ENCODE measurements around the gene LRRC36.

LRRC36 gene, protein sequence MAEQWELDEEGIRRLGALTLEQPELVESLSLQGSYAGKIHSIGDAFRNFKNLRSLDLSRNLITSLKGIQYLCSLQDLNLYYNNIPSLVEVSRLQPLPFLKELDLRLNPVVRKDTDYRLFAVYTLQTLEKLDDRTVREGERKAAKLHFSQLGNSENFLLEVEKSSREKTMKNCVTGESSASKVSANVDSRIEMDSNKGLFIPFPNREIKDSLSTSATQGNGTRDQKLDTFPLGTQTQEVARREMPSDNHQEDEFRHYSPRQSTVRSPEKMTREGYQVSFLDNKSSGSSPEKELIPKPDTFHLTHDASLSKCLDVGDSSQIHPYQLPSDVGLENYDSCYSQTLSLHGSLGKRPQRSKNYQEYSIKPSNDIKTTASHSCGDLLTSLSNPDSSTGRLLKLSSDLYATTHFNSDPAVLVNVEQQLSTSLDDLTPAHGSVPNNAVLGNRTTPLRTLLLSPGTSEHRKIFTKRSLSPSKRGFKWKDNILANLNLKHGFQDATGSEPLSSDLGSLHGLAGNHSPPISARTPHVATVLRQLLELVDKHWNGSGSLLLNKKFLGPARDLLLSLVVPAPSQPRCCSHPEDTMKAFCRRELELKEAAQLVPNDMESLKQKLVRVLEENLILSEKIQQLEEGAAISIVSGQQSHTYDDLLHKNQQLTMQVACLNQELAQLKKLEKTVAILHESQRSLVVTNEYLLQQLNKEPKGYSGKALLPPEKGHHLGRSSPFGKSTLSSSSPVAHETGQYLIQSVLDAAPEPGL

DNA sequence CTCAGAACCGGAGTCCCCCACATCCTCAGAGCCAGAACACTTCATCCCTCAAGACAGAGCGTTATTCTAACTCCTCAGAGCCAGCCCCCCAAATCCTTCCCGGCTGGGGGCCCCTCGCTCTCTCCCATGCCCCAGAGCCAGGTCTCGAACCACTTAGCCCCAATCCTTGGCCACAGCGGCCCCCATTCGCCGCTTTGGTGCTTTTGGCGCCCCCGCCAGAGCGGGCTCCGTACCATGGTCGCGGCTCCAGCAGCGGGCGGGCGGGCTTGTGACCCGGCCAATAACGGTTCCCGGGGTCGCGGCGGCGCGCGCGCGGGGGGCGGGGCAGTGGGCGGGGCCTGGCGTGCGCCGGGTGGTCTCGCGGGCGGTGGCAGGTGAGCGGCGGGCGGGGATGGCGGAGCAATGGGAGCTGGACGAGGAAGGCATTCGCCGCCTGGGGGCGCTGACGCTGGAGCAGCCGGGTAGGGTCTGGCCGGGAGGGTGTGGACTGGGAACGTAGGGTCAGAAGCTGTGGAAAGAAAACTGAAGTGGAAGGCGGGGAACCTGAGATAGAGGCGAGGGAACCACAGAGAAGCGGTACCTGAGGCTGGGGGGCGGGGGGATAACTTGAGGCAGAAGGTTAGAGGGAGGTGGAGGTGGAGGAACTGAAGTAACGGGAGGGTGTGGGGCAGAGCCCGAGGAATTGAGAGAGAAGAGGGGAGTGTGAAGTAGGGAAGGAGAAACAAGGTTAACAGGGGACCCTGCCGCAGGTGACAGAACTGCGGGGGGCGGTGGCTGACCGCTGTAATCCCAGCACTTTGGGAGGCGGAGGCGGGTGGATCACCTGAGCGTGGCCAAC is at the start of gene LRRC36, which contains the start of gene KCTD19:
LRRC36 (plus strand) TSS at position 344 of the 838 bp plus-strand sequence; CDS start at position 392, 48 bp downstream.
KCTD19 (minus strand) TSS at position 270 of the 838 bp plus-strand sequence; CDS start at position 236, 34 bp downstream.
- DNase-seq = peak; percentile 57 to 78

DNA sequence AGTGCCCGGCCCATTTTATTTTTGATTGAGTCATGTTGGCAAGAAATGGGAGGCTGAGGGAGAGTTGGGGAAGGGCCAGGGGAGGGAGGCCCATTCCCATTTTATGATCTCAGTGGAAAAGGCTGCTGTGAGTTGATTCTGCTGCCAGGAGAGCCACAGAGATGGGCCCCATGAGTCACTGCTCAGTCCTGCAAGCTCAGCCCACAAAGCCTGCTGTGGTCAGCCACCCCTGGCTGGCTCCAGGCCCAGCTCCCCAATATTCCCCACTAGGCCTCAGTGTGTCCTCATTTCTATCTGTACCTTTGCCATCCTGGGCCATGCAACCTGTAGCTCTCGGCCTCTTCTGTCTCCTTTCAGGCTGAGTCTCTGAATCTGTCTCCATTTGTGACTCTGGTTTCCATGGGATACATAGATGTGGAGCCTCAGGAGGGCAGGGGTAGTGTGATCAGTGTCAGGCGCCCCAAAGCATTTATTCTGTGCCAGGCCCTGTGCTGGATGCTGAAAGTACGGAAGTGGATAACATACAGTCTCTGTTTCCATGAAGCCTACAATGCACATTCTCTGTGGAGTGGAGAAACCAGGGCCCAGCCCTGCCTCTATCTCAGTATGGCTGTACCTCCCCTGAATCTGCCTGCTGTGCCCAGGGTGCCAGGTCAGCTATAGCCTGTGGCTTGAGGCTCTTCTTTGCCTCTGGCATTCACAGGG is 49.2 kb upstream of the LRRC36 start:
- DNase-seq = peak in 1 of 2 donors; percentile 54

DNA sequence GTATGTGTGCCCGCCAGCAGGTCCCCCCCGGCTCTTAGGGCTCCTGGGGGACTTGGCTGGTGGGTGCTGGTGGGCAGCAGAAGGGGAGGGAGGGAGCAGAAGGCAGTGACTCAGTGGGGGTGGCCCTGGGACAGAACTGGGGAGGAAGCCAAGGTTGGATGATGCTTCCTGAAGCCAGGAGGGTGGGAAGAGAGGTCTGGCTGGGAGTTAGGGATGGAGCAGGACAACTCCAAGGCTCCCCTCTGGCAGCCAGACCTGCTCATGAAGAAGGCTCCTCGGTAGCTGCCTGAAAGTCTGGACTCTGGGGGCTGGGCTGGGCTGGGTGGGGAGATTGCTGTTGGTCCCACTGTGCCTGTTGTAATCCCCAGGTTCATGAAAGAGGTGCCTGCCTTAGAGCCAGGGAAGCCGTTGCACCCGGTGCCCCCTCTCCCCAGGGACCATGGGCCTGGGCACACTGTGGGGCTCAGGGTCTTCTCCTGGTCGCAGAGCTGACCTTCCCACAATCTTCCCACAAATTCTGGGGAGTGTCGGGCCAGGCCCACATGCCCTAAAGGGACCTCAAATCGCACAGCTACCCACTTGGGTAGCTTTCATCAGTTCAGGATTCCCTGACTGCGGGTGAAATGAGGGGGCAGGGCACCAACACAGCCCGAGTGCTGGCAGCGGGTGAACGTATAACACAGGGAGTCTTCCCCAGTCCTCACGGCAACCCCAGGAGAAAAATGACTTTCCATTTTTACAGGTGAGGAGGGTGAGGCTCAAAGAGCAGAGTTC is 48.4 kb upstream of the LRRC36 start:
- DNase-seq = no peak

DNA sequence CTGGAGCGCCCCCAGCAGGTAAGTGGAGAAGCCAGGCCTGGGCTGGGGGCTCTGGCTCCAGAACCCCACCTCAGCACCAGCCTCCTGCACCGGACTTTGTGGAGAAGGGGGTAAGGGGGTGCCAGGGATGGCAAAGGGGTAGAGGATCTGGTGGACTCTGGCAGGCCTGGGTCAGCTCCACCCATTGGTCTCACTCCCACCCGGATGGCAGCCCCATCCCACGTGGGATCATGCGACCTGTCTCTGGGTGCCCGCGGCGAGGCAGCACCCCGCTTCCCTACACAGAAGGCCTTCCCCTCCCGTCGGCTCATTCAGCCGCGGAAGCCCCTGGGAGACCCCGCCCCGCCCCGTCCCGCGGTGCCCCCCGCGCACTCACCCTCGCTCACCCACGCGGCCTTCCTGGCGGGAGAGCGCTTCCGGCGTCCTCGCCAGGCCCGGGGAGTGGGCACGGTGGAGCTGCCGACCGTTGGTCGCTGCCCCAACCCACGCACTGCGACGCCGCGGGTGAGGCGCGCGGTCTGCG is 47.8 kb upstream of the LRRC36 start:
- peak in 1 of 2 donors; percentile 65 for DNase-seq

DNA sequence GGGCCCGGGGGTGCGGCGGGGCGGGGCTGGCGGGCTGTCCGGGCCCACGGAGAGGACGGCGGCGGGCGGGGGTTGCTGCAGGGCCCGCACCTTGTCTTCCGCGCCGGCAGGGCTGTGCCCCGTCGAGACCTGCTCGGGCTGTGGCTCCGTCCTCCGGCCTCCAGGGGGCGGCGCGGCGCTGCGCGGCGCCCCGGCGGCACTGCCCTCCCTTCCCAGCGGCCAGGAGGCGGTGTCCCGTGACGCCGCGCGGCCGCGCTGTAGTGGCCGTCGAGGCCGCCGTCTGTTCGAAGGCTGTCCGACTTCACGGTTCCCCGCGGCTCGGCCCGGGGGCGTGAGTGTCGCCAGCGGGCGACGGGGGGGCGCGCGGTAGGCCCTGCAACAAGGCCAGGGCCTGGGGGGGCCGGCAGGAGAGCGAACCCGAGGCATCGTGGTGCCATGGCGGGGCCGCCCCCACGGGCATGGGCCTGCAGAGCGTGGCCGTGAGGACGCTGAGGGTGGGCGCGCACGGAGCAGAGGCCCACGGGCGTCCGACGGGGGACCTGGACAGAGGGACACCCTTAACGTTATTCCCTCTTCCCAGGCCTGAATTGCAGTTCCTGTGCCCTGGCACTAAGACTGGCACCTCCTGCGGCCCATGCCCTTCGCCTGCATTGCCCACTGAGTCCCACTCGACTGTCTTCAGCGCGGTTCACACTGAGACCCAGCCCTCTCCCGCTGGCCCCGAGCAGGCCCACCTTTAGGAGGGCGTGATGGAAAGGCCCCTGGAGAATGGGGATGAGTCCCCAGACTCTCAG is 47.1 kb upstream of the LRRC36 start, which contains the start of gene PLEKHG4:
PLEKHG4 (plus strand) TSS at position 237 of the 794 bp plus-strand sequence; CDS start at position 750, 513 bp downstream.
- peak; percentile 83 to 85 for DNase-seq

DNA sequence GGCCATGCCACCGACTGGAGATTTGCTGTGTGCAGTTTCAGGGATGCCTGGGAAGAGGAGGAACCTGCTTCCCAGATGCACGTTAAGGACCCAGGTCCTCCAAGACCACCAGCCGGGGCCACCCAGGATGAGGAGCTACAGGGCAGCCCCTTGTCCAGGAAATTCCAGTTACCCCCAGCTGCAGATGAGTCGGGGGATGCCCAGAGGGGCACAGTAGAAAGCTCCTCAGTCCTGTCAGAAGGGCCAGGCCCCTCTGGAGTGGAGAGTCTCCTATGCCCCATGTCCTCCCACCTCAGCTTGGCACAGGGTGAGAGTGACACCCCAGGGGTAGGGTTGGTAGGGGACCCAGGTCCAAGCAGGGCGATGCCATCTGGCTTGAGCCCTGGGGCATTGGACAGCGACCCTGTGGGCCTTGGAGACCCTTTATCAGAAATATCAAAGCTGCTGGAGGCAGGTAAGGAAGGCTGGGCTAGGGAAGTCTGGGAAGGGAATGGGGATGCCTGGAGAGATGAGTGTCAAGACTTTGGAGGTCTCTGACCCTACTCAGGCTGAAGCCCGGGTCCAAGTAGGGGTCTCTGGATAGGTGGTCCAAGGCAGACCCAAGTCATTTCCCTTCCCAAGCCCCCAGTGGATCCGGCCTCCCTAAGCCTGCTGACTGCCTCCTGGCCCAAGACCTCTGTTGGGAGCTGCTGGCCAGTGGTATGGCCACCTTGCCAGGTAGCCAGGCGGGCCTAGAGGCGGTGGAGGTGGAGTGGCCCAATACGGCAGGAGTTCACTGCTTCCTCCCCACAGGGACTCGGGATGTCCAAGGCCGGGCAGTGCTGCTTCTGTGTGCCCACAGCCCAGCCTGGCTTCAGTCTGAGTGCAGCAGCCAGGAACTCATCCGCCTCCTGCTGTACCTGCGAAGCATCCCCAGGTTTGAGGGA is 46.3 kb upstream of the LRRC36 start:
- DNase-seq = no peak

DNA sequence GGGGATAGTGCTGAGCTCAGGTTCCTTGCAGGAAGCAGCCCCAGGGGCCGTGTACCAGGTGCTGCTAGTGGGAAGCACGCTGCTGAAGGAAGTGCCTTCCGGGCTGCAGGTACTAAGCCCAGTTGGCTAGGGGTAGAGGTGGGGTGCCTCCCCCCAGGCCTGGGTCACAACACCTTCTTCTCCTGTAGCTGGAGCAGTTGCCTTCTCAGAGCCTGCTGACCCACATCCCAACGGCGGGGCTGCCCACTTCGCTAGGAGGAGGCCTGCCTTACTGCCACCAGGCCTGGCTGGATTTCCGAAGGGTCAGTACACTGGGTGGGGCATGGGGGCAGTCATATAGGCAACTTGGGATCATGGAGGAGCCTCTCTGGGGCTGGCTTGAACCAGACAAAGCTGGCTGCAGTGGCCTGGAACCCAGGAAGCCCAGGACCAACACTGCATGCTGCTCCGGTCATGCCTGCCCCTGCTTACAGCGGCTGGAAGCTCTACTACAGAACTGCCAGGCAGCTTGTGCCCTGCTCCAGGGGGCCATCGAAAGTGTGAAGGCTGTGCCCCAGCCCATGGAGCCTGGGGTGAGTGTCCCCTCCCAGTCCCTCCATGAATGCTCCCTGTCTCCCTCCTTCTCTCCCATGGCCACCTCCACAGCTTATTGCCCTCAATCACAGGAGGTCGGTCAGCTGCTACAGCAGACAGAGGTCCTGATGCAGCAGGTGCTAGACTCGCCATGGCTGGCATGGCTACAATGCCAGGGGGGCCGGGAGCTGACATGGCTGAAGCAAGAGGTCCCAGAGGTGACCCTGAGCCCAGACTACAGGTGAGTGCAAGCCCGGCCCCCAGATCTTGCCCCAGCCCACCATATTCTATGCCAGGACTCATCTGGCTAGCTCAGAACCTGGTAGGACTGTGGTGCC is 44.8 kb upstream of the LRRC36 start:
- no peak for DNase-seq

DNA sequence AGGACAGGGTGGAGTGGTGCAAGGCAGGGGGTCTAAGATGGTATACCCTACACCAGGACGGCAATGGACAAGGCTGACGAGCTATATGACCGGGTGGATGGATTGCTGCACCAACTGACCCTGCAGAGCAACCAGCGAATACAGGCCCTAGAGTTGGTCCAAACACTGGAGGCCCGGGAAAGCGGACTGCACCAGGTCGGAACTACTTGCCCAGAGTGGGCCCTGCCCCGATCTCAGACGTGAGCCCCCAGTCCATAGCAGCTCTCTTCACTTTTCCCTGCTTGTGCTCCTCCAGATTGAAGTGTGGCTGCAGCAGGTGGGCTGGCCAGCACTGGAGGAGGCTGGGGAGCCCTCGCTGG is 44.2 kb upstream of the LRRC36 start:
- DNase-seq = no peak

DNA sequence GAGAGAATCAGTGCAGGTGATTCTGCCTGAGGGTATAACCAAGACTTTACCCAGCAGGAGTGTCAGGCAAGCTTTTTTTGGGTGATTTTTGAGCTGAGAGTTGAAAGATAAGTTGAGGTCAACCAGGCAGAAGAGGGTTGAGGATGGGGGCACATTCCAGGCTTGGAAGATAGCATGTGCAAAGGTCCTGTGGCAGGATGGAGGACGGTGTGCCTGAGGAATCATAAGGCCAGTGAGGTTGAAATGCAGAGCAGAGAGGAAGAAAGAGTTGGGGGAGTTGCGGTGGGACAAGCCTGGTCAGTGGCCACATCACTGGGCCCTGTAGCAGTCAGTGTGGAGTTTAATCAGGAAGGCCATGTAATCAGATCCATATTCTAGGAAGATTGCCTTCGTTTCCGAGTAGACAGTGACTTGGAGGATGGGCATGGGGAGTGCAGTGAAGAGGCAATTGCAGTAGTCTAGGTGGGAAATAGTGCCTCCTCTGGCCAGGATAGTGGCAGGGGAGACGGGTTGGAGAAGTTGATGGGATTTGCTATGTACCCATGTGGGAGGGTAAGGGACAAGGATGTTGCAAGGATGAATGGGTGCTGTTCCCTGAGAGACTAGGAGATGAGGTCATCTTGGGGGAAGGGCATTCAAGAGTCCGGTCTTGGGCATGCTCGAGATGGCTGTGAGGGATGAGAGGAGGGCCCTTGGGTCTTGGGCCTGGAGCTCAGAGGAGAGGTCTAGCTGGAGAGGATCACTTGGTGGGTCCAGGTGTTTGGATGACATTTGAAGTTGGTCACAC is 43.4 kb upstream of the LRRC36 start:
- DNase-seq = no peak

DNA sequence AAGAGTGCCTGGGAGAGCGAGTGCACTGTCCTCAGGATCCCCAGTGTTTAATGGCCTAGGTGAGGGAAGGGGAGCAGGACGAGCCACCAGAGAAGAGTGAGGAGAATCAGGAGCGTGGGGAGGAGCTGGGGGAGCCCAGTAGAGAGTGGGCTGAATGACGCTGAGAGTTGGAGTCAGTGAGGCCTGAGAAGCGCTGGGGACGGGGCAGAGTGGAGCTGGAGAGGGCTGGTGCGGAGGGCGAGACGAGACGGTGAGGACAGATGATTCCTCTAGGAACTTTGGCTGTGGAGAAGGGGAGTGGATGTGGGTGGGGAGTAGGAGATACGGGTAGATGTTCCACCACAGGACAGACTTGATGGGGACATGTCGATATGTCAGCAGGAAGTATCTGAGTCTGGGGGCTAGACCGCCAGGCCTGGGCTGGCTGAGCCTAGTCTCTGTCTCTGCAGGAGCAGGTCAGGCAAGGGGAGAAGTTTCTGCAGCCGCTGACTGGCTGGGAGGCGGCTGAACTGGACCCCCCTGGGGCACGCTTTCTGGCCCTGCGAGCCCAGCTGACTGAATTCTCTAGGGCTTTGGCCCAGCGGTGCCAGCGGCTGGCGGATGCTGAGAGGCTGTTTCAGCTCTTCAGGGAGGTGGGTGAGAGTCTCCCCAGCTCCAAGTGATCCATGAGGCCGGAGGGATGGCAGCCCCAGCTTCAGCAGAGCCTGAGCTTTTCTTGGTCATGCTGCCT is 42.6 kb upstream of the LRRC36 start:
- DNase-seq = no peak

DNA sequence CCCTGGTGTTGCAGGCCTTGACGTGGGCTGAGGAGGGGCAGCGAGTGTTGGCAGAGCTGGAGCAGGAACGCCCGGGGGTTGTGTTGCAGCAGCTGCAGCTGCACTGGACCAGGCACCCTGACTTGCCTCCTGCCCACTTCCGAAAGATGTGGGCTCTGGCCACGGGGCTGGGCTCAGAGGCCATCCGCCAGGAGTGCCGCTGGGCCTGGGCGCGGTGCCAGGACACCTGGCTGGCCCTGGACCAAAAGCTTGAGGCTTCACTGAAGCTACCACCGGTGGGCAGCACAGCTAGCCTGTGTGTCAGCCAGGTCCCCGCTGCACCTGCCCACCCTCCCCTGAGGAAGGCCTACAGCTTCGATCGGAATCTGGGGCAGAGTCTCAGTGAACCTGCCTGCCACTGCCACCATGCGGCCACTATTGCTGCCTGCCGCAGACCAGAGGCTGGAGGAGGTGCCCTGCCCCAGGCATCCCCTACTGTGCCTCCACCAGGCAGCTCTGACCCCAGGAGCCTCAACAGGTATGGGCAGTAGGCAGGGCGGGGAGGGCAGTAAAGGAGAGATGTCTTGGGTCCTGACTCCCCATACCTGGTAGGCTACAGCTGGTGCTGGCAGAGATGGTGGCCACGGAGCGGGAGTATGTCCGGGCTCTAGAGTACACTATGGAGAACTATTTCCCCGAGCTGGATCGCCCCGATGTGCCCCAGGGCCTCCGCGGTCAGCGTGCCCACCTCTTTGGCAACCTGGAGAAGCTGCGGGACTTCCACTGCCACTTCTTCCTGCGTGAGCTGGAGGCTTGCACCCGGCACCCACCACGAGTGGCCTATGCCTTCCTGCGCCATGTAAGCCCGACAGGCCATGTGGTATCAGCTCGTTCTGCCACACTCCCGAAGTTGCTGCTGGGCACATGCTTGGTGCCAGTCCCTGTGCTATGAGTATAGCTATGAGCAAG is 41.6 kb upstream of the LRRC36 start:
- DNase-seq = no peak

DNA sequence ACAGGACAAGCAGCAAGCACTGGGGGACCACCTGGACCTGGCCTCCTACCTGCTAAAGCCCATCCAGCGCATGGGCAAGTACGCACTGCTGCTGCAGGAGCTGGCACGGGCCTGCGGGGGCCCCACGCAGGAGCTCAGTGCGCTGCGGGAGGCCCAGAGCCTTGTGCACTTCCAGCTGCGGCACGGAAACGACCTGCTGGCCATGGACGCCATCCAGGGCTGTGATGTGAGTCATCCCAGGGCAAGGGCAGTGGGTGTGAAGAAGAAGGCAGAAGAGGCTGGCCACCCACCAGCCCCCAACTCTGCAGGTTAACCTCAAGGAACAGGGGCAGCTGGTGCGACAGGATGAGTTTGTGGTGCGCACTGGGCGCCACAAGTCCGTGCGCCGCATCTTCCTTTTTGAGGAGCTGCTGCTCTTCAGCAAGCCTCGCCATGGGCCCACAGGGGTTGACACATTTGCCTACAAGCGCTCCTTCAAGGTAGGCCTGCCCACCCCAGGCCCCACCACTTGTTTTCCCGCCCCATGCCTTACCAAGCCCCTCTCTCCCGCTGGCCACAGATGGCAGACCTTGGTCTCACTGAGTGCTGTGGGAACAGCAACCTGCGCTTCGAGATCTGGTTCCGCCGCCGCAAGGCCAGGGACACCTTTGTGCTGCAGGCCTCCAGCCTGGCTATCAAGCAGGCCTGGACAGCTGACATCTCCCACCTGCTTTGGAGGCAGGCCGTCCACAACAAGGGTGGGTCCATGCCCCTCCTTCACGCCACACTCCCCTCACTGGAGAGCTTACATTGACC is 40.0 kb upstream of the LRRC36 start:
- no peak for DNase-seq

DNA sequence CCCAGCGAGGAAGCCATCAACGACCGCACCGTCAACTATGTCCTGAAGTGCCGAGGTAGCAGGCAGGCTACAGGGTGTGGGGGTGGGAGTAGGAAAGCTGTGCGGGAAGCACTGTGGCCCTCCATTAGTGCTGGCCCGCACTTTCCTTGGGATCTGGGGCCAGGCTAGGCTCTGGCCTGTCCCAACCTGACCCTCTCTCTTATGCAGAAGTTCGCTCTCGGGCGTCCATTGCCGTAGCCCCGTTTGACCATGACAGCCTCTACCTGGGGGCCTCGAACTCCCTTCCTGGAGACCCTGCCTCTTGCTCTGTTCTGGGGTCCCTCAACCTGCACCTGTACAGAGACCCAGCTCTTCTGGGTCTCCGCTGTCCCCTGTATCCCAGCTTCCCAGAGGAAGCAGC is 38.7 kb upstream of the LRRC36 start:
- DNase-seq = no peak

DNA sequence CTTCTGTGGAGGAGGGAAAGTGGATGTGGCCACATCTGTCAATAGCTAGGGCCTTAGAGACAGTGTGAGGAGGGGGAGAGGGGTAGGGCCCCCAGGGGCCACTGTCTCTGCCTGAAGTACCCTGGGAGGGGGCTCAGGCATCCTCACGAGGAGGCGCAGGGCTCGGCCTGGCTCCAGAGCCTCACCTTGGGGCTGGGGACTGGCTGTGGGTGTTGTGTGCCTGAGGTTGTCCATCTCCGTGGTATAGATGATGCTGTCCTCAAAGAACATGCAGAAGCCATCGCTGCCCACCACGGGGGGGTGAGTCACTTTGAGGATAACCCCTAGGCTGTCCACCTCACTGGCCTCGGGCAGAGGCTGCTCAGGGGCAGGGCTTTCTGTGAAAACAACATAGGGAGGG is 35.2 kb upstream of the LRRC36 start:
- DNase-seq = no peak
